CD4-positive, alpha-beta T cell treated with Interleukin-1 beta for 1 hour (primary cell): ENCODE results near the gene FOSB.

ENCODE experiments used
- DNase-seq, 2 donors: peaks; one replicate each; pipeline ENCODE4 v3.0.0-alpha.2; 2020 to 2022

The FOSB gene

DNA sequence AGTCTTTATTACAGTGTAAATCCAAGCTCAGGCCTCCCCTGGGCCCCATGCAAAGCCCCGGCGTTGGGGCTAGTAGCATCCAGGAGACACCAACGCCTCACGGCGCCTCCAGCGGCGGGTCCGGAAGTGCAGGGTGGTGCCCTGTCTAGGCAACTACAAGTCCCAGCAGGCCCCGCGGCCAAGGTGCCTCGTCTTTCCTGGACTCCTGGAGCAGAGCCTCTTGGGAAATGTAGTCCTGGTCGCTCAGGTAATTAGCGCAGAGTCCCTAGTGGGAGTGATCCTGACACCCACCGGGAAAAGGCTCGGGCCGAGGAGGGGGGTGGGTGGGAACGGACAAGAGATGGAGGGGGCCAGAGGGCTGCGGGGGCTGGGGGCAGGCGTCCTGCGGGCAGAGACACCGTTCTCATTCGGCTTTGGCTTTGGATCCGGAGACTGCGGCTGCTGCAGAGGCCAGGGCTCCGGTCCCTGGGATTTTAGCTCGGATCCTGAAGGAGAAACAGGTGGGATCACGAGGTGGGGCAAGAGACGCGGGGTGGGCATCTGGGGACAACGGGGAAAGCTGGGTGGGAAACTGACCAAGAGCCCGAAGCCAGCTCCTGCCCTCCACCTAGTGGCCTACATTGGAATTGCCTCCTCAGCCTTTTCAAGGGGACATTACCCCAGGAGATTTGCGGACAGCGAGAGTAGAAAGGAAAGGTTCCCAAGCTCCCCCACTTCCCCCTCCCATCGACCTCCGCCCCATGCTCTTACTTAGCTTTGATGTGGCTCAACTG, 17.7 kb downstream of the FOSB start:
- DNase-seq = peak; percentile 96

DNA sequence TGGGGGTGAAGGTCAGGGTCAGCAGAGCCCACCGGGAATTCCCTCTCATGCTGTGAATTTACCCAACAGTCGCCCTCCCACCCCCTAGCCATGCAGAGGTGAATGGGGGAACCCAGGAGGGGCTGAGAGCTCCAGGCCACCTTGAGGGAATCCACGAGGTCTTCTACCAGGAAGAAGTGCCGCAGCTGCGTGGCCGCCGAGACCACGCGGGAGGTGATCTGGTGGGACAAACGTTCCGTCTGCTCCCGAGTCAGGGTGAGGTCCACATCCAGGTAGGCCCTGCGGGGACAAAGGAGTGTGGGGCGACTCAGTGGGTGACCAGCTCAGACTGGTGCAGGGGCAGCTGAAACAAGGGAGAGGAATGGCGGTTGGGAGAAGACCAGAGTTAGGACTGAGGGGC, 20.9 kb downstream of the FOSB start:
- no peak for DNase-seq

DNA sequence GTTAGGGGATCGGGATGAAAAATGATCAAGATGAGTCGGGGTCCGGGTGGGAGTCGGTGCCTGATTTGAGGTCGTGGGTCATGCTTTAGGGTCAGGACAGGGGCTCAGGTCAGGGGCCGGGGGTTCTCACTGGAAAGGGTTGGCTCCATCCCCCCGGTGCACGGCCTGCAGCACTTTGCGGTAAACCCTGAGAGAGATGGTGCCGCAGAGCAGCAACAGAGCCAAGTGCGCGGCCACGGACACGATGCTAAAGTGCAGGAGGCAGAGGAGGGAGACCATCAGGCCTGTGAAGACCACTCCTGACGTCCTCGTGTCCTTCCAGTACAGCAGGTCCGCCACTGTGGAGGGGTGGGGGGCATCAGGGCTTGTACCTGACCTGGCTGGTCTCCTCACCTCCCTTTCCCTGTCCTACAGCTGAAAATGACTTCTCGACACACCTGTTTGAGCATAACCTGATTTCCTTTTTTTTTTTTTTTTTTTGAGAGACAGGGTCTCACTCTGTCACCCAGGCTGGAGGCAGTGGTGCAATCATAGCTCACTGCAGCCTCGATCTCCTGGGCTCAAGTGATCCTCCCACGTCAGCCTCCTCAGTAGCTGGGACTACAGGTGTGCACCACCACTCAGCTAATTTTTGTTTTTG, 21.5 kb downstream of the FOSB start:
- DNase-seq = no peak

DNA sequence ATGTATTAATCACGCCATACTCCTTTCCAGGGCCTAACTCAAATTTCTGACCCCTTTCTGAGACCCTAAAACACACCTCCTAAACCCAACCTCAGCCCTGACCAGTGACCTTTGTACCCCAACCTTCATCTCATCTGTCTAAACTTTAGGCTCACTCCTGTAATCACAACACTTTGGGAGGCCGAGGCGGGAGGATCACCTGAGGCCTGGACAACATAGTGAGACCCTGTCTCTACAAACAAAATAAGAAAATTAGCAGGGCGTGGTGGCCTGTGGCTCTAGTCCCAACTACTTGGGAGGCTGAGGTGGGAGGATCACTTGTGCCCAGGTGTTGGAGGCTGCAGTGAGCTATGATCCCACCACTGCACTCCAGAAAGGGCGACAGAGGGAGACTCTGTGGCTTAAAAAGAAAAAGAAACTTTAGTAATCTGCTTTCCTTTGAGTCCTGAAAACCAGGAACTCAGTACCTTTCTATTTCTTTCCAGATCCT, 24.4 kb downstream of the FOSB start:
- no peak for DNase-seq

DNA sequence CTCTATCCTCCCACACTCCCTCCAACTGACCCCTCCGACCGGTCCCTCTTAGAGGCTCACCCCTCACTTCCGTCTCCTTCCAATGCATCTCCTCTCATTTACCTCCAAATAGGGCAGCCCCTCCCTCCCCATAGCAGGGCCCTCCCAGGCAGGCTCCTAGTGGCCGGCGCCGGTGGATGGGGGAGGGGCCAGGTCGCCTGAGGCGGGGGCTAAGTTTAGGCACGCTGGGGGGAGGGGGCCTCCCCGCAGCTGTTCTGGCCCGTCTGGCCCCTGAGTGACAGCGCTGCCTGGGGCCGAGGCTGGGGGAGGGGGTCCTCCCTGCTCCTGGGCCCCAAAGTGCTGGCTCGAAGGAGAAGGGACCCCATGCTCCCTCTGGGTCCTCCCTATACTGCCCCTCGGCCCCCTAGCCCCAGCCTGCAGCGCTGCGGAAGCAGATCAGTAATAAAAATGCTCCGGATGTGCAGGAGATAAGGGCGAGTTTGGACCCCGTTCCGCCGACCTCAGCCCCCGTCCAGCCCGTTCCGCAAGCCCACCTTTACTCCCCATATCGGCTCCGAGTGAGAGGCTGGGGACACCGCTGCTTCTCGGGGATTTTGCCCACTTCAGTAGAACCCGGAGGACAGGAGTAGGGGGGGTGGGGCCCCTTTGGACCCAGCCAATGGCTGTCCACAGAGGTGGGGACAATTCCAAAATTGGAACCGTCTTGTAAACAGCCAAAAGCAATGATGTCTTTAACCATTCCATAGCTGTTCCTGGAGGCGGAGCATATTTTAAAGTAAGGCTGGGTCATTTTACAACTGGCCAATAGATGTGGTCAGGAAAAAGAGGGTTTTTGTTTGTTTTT, 25.1 kb downstream of the FOSB start:
- no peak for DNase-seq

DNA sequence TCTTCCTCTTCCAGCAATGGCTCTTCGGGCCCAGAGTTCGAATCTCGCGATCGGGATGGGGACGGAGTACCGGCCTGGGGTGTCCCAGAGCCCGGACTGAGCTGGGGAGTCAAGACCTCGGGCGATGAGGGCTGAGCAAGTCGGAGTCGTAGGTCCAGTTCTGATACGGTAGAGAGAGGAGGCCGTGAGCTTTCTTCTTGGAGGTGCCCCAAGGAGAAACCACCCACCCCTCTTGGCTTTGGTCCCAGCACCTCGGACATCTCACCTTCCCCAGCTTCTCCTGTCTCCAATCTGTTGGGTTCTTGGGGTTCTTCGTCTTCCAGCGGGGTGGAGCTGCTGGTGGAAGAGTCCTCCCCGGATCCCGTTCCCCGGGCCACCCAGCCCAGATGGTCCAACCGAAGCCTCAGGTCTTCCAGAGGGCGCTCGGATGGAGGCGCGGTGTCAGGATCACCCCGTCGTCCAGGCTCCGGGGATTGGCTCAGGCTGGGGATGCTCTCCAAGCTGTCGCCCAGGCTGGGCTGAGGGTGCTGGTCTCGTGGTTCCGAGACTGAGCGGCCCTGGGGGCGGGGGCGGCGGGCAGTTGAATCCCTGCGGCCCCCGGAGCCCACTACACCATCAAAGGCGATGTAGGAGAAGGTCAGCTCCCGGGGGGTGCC, 26.6 kb downstream of the FOSB start:
- no peak for DNase-seq

DNA sequence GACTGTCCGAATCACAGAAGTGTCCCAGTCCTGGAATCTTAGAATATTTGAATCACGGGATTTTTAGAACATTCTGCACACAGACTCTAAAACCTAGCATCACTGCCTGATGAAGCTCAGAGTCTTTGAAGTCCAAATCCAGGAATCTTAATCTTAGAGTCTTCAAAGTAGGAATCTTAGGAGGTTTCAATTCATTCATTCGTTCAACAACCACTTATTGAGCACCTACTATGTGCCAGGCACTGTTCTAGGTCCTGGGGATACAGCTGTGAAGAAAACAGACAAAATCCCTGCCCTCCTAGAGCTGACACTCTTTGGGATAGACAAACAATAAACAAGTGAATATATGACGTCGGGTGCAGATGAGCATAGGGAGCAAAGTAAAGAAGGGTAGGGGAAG, 27.4 kb downstream of the FOSB start:
- DNase-seq = no peak

DNA sequence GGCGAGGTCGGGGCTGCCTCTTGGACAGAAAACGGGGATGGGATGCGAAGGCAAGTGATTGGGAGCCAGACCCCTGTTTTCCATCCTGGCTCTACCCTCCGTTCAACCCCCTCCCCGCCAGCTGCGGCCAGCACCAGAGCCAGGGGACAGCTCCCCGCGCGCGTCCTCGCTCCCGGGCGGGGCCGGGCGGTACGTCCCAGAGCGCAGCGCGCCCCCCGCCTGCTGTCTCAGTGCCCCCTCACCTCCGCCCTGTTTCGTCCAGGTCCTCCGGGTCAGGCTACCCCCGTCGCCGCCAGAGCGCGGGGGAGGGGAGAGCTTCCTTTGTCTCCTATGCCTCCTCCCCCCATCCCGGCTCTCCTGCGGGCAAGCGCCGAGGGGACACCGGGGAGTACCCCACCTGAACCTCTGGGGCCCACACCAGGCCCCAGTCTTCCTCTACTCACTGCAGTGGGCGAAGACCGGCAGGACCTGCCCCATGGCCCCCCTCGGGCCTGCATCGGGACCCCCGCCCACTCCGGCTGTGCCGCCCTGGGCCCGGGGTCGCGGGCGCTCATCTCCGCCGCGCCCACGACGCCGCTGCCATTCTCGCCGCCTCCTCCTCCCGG, 28.7 kb downstream of the FOSB start:
- peak; percentile 37 to 49 for DNase-seq

DNA sequence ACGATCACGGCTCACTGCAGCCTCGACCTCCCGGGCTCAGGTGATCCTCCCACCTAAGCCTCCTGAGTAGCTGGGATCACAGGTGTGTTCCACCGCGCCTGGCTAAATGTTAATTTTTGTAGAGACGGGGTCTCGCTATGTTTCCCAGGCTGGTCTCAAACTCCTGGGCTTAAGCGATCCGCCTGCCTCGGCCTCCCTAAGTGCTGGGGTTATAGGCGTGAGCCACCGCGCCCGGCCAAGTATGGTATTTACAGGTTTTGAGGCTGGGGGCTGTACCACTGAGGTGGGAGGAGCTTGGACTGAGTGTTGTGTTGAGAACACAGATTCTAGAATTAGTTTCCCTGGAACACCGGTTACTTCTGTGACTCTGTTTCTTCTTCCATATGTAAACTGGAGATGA, 30.0 kb downstream of the FOSB start:
- no peak for DNase-seq

DNA sequence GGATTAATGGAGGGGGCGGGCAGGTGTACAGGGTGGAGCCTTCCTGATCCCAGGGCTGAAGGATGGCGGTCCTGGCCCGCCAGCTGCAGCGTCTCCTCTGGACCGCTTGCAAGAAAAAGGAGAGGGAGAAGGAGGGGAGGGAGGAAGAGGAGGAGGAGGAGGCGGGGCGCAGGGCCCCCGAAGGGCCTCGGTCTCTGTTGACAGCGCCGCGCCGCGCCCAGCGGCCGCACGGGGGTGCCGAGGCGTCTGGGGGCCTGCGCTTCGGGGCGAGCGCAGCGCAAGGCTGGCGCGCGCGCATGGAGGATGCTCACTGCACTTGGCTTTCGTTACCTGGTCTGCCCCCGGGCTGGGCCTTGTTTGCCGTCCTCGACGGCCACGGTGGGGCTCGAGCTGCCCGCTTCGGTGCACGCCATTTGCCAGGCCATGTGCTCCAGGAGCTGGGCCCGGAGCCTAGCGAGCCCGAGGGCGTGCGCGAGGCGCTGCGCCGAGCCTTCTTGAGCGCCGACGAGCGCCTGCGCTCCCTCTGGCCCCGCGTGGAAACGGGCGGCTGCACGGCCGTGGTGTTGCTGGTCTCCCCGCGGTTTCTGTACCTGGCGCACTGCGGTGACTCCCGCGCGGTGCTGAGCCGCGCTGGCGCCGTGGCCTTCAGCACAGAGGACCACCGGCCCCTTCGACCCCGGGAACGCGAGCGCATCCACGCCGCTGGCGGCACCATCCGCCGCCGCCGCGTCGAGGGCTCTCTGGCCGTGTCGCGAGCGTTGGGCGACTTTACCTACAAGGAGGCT, 30.8 kb downstream of the FOSB start, which contains the start of gene PPM1N:
PPM1N (plus strand) TSS at position 33 of the 785 bp plus-strand sequence; CDS start at position 63, 30 bp downstream.
- DNase-seq = peak; percentile 72

DNA sequence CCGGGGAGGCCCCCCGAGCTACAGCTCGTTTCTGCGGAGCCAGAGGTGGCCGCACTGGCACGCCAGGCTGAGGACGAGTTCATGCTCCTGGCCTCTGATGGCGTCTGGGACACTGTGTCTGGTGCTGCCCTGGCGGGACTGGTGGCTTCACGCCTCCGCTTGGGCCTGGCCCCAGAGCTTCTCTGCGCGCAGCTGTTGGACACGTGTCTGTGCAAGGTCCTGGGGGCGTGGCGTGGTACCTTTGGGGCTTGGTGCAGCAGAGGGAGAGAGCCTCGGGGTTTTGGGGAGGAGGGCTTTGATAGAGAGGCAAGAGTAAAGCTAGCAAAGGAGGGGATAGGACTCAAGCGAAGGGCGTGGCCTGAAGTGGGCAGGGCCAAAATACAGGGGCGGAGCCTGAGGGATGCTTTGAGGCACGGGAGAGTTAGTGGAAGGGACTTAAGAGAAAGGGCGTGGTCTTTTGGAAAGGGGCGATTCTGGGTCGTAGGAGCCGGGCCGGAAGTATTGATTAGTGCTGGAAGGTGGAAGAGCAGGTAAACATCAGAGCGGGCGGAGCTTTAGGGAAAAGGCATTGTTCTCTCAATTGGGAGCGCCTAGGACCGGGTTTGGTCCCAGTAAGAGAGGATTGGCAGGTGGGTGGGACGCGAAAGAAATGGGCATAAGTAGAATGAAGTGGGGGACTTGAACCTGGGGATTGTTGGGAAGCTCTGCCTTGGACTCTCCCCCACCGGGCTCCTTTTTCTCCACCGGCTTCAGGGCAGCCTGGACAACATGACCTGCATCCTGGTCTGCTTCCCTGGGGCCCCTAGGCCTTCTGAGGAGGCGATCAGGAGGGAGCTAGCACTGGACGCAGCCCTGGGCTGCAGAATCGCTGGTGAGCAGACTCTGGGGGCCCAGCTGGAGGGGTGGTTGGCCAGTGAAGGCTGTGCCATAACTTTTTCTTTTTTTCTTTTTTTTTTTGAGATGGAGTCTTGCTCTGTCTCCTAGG, 31.7 kb downstream of the FOSB start:
- DNase-seq = peak; percentile 71 to 76

DNA sequence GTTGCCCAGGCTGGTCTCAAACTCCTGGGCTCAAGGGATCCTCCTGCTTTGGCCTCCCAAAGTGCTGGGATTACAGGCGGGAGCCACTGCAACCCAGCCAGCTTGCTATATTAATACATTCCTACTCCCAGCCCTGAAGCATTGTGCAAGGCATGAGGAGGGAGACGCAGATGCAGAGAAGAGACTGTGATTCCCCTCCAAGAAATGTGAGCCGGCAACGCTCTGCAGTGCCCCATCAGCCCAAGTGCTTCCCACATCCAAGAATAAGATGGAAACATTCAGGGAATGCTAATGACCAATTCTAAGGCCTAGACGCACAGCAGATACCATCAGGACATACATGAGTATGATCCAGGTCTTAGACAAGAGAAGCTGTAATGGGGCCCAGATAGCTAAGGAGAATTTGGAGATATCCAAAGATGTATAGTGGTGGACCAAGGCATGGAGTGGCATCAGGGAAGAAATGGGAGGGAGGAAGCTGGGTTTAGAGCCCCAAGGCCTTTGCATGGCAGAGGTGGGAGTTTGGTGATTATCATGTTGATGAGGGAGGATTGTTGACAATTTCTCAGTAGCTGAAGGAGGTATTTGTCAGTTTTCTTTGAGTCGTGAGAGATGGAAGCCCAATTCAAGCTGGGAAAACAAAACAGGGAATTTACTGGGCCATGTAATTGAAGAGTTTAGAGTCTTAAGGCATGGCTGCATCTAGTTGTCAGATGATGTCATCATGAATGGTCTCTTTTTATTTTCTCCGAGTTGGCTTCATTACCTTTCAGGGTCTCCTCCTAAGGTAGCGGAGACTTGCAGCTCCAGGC, 33.3 kb downstream of the FOSB start:
- DNase-seq = no peak

DNA sequence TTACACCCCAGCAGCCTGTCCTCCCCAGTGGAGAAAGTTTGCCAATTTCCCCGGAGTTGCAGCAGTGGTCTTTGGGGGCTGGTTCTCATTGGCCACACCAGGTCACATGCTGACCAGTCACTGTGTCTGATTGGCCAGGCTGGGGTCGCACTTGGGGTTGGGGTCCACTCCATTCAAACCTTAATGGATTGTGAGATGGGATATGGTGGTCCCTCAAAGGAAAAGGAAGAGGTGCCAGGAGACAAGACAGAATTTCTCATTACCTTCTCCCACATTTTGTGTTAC, 33.9 kb downstream of the FOSB start:
- DNase-seq = no peak

DNA sequence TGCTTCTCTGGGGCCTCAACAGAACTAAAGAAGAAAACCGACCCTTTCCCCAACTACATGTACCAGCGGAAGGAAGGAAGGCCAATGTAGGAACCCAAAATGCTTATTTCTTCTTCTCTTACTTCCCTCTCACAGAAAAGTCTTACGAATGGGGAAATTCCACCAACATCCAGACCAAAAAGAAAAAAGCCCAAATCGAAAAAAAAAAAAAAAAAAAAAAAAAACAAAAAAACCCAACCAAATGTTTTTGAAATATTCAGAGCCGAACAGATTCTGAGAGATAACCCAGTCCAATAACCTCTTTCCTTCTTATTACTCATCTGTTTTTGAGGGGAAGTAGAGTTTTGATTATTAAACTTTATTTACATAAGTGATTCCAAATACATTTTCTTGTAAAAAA, 34.3 kb downstream of the FOSB start:
- no peak for DNase-seq

DNA sequence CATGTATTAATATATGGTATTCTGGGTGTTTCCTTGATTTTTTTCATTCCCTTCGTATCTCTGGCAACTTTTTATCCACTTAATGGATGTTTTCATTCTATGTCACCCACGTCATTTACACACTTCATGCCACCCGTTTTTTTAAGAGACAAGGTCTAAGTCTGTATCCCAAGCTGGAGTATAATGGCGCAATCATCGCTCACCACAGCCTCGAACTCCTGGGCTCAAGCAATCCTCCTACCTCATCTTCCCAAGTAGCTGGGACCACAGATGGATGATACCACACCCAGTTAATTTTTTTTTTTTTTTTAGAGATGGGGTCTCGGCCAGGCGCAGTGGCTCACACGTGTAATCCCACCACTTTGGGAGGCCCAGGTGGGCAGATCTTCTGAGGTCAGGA, 36.1 kb downstream of the FOSB start:
- DNase-seq = no peak

DNA sequence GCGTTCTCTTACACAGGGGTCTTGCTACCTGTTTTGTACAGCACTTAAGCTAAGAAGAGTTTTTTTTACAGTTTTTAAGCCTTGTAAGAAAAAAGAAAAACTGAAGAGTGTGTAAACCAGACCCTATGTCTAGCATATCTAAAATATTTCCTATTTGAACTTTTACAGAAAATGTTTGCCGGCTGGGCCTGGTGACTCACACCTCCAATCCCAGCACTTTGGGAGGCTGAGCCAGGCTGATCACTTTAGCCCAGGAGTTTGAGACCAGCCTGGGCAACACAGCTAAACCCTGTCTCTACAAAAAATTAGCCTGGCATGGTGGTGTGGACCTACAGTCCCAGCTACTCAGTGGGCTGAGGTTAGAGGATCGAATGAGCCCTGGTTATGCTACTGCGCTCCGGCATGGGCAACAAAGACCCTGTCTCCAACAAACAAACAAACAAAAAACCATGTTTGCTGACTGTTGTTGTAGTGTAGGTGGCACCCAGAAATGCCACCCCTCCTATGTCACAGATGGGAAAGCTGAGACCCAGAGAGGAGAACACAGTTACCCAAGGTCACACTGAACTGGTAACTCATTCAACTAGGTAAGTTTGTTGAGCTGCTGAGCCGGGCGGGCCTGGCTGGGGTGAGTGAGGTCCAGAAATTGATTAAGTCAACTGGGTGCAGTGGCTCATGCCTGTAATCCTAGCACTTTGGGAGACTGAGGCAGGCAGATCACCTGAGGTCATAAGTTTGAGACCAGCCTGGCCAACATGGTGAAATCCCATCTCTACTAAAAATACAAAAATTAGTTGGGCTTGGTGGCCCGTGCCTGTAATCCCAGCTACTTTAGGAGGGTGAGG, 37.6 kb downstream of the FOSB start:
- DNase-seq = no peak

DNA sequence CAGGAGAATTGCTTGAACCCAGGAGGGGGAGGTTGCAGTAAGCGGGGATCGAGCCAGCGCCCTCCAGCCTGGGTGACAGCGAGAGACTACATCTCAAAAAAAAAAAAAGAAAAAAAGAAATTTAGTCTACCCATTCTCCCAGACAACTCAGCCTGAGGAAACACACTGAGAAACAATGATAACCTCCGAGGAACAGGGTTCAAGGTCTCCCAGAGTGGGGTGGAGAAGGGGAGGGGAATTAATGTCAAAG, 38.1 kb downstream of the FOSB start:
- no peak for DNase-seq

DNA sequence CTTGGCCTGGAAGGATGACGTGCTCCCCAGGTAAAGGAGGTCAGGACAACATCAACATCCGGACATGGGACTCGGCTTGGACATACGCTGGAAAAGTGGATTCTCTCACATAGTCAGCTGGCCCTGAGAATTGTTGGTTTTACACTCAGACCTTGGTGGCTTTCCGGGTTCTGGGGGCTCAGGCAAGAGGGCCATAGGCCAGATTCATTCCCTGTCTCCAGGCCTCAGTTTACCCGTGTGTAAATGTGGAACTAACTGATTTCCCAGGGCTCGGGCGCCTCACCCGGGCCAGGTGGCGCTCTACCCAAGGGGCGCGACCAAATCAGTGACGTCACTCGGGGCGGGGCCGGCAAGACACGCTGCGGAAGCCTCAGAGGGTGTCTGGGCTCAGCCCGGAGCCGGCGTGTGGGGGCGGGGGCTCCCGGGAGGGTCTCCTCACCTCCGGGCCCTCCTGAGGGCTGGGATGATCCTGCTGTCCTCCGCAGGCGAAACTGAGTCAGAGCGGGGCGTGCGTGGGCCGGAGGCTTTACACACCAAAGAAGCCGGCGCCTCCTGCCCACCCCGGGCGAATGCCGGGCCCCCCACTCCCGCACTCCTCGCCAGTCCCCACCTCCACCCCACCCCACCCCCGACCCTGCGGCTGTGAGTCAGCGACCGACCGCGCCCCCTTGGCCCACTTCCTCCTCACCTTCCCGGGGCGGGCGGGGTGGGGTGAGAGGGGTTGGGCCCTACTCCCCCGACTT, 38.6 kb downstream of the FOSB start:
- DNase-seq = peak; percentile 95
